H1 (cell line): ENCODE measurements around the gene IRF4. TPM values are rescaled to one million over a fixed set of nuclear protein-coding genes. Genes with fewer than 3 reads are reported as not detected.

Experiments used
- CBX8 ChIP-seq: fragments of 300-800, 300-1000 bp; sonication (generic); IDR thresholded peaks from 2 replicates; pipeline ENCODE4 v1.7.1; 2016; ENCODE audit warnings: low read depth, low read length, borderline replicate concordance
- EZH2 ChIP-seq: fragments of 200-600 bp; sonication (generic); IDR thresholded peaks from 2 replicates; pipeline ENCODE4 v1.7.1; 2012; ENCODE audit warnings: low read depth, mild to moderate bottlenecking, moderate library complexity, low read length, inconsistent platforms; ENCODE audit not compliant: severe bottlenecking
- HDAC2 ChIP-seq, 2 experiments: fragments of 300-600 bp in 1 of 2; sonication (generic) in 1 of 2; IDR thresholded peaks; 2 replicates each; pipeline ENCODE4 v1.6.1; 2011 to 2012; ENCODE audit warnings: low read depth in 2 of 2, low read length in 2 of 2, mild to moderate bottlenecking in 2 of 2, moderate library complexity in 2 of 2, borderline replicate concordance in 1 of 2, inconsistent platforms in 1 of 2
- JUN ChIP-seq: IDR thresholded peaks from 2 replicates; pipeline ENCODE4 v1.6.1; 2011; ENCODE audit warnings: low read depth, mild to moderate bottlenecking, improper control_type of control experiment, low read length
- MAFK ChIP-seq: IDR thresholded peaks from 2 replicates; pipeline ENCODE4 v1.6.1; 2012; ENCODE audit warnings: low read depth, mild to moderate bottlenecking, improper control_type of control experiment, low read length
- NRF1 ChIP-seq: IDR thresholded peaks from 2 replicates; pipeline ENCODE4 v1.6.1; 2011; ENCODE audit warnings: mild to moderate bottlenecking, low read depth, low read length, improper control_type of control experiment
- POLR2A ChIP-seq, 2 experiments: IDR thresholded peaks; 1 replicate in 1 of 2; 2 replicates in 1 of 2; pipeline ENCODE4 v1.6.1; 2011; ENCODE audit warnings: low read depth in 2 of 2, low read length in 2 of 2, mild to moderate bottlenecking in 2 of 2; ENCODE audit errors: control extremely low read depth in 1 of 2
- POLR2AphosphoS5 ChIP-seq: IDR thresholded peaks from 2 replicates; pipeline ENCODE4 v1.6.1; 2011; ENCODE audit warnings: low read depth, low read length
- polyA plus RNA-seq, 7 experiments: library from polyadenylated mRNA; depleted of rRNA in 3 of 7; stranded (reverse) in 5 of 7; unstranded in 2 of 7; fragments of >200 nt in 5 of 7; fragments of 200-250 nt in 2 of 7; gene quantifications; 1 replicate in 5 of 7; 2 replicates in 1 of 7; 4 replicates in 1 of 7; pipeline versions ENCODE4 v1.2.1 to v1.2.3, GENCODE V29; 2011 to 2013; ENCODE audit warnings: missing spikeins in 2 of 7, mixed read lengths in 2 of 7
- total RNA-seq: library from RNA; stranded (reverse); fragmentation: NEBNext Ultra II Directional; extraction: Animal tissue kit (Norgen Biotek cat#: 25700); gene quantifications from 2 replicates; pipeline ENCODE4 v1.2.1, GENCODE V29; 2021
- TF ChIP-seq, protein P1 (sequence below): IDR thresholded peaks from 2 replicates; pipeline ENCODE4 v1.6.1; 2012; ENCODE audit warnings: inconsistent platforms

IRF4 gene
- total and polyA plus RNA-seq, 2 of the 8 experiments (the other 6 are each of a cell fraction or from before 2014, with no cell fraction given) = 0.77 to 2.1 TPM

DNA sequence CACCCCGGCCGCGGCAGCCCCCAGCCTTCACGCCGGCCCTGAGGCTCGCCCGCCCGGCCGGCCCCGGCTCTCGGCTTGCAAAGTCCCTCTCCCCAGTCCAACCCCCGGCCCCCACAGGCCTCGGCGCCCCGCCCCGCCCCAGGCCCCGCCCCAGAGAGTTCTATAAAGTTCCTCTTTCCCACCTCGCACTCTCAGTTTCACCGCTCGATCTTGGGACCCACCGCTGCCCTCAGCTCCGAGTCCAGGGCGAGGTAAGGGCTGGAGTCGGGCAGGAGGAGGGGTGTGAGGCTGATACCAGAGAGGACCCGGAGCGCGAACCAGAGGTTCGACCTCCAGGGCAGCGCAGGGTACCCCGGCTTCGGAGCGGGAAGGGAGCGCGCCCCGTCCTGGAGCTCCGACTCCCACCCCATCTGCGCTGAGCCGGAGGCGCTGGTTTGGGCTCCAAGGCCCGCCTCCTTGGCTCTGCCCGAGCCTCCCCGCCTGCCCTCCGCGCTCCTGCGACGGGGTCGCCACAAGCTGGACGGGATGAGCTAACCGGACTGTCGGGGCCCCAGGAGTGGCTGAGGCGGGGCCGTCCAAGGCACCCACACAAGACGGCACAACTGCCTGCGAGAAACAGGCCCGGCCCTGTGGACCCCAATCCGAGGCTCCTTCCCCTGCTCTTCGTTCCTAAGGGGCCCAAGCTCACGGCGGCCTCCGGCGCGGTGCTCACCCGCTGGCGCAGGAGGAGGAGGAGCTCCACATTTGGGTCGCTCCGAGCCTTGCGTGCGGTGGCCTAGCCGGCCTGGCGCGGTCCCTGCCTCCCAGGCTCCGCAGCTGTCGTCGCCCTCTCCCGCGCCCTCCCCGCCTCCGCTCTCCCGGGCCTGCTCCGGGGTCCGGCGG is at the start of gene IRF4 (continued):
- TF ChIP-seq, protein P1, sequence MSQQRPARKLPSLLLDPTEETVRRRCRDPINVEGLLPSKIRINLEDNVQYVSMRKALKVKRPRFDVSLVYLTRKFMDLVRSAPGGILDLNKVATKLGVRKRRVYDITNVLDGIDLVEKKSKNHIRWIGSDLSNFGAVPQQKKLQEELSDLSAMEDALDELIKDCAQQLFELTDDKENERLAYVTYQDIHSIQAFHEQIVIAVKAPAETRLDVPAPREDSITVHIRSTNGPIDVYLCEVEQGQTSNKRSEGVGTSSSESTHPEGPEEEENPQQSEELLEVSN = peak; percentile 62
- TF ChIP-seq EZH2 = no peak
- TF ChIP-seq HDAC2 (IDR thresholded peaks at IDR 0.05; ENCODE audit: borderline replicate concordance in 1 of 2, low read depth in 2 of 2, low read length in 2 of 2) = no peak
- TF ChIP-seq MAFK = no peak
- TF ChIP-seq JUN = no peak
- TF ChIP-seq CBX8 = no peak
- no peak for TF ChIP-seq POLR2AphosphoS5
- no peak for TF ChIP-seq NRF1
- TF ChIP-seq POLR2A (IDR thresholded peaks at IDR 0.05; ENCODE audit: control extremely low read depth in 1 of 2, low read depth in 2 of 2, low read length in 2 of 2) = peak in 1 of 2 experiments; percentile 43; a peak in 1 of 3 replicates
